NCI-H446 (cell line): ENCODE results near the gene HEG1.
A peak's percentile ranks its signal among the peaks of the same experiment; 100 is the strongest.
"Not testable (repeated sequence)": the region's sequence is repeated elsewhere in the genome, so short reads cannot be mapped to it uniquely, and the experiment has no call there.

ENCODE experiments used
- DNase-seq, 2 experiments: peaks; one replicate each; lab custom pipeline; 2025; lab: John Stamatoyannopoulos, UW

Gene HEG1, protein sequence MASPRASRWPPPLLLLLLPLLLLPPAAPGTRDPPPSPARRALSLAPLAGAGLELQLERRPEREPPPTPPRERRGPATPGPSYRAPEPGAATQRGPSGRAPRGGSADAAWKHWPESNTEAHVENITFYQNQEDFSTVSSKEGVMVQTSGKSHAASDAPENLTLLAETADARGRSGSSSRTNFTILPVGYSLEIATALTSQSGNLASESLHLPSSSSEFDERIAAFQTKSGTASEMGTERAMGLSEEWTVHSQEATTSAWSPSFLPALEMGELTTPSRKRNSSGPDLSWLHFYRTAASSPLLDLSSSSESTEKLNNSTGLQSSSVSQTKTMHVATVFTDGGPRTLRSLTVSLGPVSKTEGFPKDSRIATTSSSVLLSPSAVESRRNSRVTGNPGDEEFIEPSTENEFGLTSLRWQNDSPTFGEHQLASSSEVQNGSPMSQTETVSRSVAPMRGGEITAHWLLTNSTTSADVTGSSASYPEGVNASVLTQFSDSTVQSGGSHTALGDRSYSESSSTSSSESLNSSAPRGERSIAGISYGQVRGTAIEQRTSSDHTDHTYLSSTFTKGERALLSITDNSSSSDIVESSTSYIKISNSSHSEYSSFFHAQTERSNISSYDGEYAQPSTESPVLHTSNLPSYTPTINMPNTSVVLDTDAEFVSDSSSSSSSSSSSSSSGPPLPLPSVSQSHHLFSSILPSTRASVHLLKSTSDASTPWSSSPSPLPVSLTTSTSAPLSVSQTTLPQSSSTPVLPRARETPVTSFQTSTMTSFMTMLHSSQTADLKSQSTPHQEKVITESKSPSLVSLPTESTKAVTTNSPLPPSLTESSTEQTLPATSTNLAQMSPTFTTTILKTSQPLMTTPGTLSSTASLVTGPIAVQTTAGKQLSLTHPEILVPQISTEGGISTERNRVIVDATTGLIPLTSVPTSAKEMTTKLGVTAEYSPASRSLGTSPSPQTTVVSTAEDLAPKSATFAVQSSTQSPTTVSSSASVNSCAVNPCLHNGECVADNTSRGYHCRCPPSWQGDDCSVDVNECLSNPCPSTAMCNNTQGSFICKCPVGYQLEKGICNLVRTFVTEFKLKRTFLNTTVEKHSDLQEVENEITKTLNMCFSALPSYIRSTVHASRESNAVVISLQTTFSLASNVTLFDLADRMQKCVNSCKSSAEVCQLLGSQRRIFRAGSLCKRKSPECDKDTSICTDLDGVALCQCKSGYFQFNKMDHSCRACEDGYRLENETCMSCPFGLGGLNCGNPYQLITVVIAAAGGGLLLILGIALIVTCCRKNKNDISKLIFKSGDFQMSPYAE (N-terminal part only)

GRCh38 chr3:125055913-125056745 lies at the start of gene HEG1:
Gene HEG1 (minus strand): TSS chr3:125055997. CDS start chr3:125055890, 107 bp downstream.
- peak; percentile 61 to 86 for DNase-seq

GRCh38 chr3:125105116-125105515 lies 49.3 kb upstream of the HEG1 start:
- DNase-seq, result no peak

DNA sequence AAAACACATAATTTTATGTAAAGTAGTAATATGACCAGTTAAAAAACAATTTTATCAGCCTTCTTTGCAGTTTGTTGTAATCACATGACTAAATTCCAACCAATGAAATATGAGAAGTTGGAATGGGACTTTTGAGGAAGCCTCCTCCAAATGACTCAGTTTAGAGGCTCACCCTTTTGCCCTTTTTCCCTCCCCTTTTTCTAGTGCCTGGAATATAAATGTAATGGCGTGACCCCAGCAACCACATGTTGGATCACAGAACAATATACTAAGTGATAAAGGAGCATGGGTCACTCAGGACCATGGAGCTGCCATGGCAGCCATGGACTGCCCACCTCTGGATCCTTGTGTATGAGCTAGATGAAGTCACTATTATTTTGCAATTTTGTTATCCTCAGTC lies 48.8 kb upstream of the HEG1 start:
- DNase-seq, result no peak

- DNase-seq, result no peak
Measured at GRCh38 chr3:125103406-125103805, 47.6 kb upstream of the HEG1 start.

- DNase-seq, result no peak
Measured at GRCh38 chr3:125102470-125102869, 46.7 kb upstream of the HEG1 start.

DNA sequence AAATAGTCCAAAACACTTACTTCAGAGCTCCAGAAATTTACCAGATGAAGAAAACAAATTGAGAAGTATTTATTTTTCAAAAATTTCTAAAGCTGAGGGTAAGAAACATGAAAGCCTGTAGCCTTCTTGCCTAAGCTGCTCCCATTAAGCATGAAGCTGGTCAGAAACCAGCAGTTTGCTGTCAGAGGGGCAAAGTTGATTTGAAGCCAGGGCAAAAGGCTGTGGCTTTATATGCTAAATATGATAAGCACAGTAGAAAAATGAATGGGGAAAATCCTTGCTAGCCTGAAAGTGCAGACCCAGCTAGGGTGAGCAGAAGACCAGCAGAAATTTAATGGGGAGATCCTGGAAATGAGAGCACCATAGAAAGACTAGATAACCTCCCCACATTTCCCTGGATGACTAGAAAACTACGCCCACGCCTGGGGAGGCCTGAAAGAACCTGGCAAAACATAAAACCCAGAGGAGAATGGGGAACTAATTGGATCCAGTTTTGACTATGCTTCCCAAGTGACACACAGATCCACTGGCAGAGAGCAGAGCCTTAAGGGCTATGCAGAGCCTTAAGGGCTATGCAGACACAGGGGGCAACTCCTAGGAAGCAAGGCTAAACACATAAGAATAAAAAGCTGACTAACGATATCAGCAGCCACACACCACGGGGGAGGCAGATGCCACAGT lies 43.0 kb upstream of the HEG1 start:
- no peak for DNase-seq

- no peak for DNase-seq
Measured at GRCh38 chr3:125090649-125091048, 34.9 kb upstream of the HEG1 start.

DNA sequence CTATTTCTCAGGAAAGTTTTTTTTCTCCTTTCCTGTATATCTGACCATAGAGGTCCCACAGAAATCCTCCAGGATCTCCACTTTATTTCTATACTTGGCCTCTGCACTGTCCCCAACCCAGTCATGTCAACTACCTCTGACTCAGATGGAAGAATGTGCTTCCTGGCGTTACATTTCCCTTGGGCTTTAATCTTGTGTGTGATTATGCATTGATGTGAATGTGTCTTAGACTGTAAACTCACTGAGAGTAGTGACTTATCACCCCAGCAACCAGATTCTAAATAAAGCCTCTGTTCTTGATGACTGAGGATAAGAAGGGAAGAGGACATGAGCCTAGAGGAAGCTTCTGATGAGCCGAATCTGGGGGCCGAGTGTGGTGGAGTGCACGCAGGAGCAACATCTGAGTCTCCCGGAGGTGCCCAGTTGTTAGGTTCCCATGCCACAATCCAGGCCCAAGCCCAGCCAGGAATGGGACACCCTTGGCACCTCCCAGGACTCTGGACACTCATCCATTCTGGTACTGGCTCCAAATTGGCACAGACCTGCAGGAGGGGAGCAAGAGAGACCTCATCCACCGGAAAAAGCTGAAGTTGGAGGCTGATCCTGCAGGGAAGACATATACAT lies 32.1 kb upstream of the HEG1 start:
- DNase-seq, result no peak

DNA sequence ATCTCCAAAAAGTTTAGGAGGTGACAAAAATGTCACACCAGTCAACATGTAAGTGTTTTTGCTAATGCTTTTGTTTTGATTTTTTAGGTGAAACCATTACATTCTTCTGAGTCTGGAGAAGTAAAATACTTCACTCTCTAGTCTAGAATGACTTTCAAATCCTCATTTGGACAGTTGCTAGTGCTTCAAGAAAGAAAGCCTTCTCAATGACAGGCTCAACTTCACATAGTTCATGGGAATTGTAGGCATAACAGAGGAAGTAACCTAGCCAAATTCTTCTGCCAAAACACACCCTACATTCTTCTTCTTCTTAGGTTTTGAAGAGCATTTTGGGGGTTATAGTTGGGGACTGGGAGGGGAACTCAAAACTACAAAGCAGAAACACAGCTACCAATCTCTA lies 29.4 kb upstream of the HEG1 start:
- DNase-seq, result no peak

- DNase-seq, result no peak
Measured at GRCh38 chr3:125083776-125084175, 28.0 kb upstream of the HEG1 start.

- not testable (repeated sequence) for DNase-seq
Measured at GRCh38 chr3:125082339-125082738, 26.5 kb upstream of the HEG1 start.

- no peak for DNase-seq
Measured at GRCh38 chr3:125080077-125080476, 24.3 kb upstream of the HEG1 start.

- no peak for DNase-seq
Measured at GRCh38 chr3:125079675-125080045, 23.9 kb upstream of the HEG1 start.

DNA sequence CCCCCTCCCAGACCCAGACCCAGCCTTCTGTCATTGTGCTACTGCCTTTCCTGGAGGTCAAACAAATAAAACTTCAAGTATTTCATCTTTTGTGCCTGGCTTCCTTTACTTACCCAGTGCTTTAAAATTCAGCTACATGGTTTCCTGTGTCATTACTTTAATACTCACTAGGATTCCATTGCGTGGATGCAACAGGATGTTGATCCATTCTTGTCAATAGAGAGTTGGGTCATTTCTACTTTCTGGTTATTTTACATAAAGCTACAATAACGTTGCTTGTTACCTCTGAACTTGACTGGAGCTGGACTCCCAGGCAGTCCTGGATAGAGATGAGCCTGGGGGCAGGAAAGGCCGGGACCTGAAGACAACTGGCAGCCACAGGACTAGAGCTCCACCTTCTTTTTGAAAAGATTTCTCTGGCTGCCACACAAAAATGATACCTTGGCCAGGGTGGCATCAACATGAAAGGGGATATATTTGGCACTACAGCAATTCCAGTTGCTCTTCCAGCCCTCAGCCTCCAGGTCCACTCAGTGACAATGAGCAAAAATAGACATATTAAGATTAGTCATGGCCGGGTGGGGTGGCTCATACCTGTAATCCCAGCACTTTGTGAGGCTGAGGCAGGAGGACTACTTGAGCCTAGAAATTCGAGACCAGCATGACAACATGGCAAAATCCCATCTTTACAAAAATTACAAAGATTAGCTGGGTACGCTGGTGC lies 23.3 kb upstream of the HEG1 start:
- no peak for DNase-seq

DNA sequence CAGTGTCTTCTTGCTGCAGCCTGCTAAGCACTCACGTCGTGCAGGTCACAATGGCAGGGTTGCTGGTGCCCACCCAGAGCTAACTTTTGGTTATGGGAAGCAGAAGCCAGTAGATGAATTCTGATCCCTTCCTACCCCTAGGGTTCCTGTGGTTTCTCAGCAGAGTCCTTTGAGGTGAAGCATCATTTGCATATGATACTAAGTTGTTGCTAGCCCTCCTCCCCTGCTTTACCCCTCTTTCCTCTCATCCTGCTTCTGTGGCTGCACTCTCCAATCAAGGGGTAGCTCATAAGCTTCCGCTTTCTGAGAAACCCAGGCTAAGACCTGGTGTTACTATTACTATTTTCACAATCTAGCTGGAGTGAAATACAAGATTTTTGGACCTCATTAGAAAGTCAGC lies 22.1 kb upstream of the HEG1 start:
- no peak for DNase-seq

DNA sequence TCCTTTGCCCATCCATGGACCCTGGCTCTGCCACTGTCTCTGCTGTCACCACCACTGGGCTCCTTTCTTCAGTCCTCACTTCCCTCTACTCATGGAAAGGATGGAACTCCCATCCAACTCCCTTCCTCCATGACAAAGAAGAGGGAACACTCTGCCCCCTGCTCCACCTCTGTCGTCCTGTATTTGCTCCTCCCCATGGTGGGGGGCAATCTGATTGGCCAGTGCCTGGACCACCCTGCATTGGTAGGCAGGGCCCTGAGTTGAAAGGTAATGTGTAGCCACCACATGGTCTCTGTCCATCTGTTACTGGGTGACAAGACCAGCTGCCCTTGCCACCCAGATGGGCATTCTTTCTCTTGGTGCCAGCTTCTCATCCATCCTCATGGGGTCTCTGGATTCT lies 20.7 kb upstream of the HEG1 start:
- no peak for DNase-seq

DNA sequence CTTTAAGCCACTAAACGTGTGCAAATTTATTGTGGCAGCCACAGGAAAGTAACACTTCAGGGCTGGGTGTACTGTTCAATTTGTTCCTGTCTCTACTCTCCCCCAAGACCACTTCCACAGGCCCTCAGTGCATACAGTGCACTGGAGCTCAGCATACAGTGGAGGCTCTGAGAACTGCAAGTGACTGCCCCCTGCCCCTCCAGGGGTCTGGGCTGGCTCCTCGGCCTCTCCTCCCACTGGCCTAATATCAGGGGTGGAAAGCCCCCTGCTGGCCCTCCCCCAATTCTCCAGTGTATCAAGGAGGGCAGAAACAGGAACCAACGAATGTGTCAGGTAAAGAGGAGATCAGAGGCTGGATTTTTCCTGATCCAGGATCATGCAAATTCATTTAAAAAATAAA lies 19.9 kb upstream of the HEG1 start:
- DNase-seq, result no peak

GRCh38 chr3:125073390-125073905 lies 17.7 kb upstream of the HEG1 start:
- DNase-seq, result peak; percentile 80 to 92

GRCh38 chr3:125072749-125073389 lies 17.1 kb upstream of the HEG1 start:
- peak; percentile 85 to 92 for DNase-seq
